HG02973 (cell line): ENCODE results near the gene PRTN3.

ENCODE experiments used
- ATAC-seq: cut with Tn5 transposase; IDR thresholded peaks from one replicate; pipeline ENCODE4 v1.9.1; 2021; ENCODE audit warnings: moderate library complexity; ENCODE audit not compliant: unreplicated experiment

The PRTN3 gene

DNA sequence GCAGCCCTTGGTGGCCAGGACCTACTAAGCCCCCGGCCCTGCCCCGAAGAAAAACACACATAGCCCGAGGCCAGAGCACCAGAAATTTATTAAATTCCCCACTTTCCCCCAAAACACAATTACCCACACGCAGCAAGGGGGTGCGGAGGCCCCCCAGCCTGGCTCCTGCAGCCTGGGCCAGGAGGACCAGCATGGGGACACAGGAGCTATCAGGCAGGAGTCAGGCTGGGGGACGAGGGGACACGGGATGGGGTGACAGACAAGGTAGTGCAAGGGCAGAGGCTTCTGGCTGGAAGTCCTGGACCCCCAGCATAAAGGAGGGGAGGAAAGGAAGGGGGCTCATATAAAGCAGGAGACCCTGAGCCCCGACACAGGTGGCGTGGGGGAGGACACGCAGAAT lies 55.6 kb downstream of the PRTN3 start:
- no peak for ATAC-seq

DNA sequence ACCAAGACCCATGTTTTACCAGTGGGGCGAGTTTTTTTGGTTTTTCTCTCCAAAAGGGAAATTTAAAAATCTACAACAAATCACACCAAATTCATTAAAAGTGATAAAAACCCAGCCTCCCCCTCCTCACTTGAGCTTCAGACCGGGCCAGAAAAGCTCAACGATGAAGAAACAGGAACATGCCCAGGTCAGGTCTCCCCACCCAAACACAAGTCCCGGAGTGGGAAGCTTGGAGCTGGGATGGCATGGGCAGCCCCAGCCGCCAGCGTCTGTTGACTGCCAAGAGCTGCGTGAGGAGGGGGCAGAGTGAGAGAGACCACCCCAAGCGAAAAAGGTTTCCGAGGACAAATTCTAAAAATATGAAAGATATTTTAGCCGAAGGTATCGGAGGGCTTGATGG lies 56.2 kb downstream of the PRTN3 start:
- ATAC-seq, result no peak

- no peak for ATAC-seq
These were observed 56.7 kb downstream of the PRTN3 start for GRCh38 chr19:897442-898039.
